Measurements from ENCODE around the gene SMYD2. TPM values are rescaled to one million over a fixed set of nuclear protein-coding genes. Genes with fewer than 3 reads are reported as not detected.

Gene SMYD2
- polyA plus RNA-seq (ENCODE audit: insufficient read length in 4 of 4) = 10 to 100 TPM; 42.5 to 45.5 (median 43.9) TPM

DNA sequence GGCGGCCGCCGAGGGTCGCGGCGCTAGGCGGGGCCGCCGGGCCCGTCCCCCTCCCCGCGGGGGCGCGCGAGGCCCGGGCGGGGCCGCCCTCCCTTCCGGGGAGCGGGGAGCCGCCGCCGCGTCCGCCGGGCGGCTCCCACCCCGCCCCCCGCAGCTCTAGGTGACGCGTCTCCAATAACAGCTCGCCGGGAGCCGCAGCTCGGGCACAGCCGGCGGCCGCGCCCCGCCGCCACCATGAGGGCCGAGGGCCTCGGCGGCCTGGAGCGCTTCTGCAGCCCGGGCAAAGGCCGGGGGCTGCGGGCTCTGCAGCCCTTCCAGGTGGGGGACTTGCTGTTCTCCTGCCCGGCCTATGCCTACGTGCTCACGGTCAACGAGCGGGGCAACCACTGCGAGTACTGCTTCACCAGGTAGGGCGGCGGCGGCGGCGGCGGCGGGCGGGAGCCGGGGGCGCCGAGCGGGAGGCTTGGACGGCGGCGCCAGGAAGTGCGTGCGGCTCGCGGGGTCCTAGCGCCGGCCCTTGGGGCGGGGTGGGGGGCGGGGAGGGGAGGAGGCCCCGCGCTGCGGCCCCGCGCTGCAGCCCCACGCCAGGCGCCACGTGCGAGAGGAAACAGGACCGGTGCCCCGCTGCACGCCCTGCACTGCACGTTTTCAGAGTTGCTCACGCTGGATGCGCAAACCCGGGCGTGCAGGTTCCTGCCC lies at the start of gene SMYD2:
Gene SMYD2, plus strand, starts transcription at position 139 of the 699 bp plus-strand sequence. Its CDS starts 96 bp downstream, at position 235.
- peak in 2 of 4 donors; percentile 28 to 66 for DNase-seq (ENCODE audit: low read depth in 4 of 4, low spot score in 3 of 4)

GRCh38 chr1:214233856-214234634 lies 46.9 kb upstream of the SMYD2 start:
- DNase-seq (ENCODE audit: low read depth in 4 of 4, low spot score in 3 of 4) = no peak

DNA sequence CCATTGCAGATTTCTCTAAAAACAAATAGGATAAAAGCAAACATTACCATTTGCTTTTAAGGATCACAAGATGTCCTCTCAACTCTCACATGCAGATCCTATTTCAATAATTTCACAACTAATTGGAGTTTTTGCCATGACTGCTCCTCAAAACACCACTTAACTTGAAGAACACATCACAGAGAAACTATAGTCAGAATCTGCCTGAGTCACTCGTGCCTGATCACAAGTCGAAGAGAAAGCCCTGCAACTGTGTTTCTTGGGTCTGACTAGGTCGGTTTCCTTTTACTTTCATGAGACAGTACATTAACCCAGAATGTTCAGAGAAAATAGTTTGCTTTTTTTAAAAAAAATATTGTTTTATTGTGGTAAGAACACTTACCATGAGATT lies 46.3 kb upstream of the SMYD2 start:
- DNase-seq (ENCODE audit: low read depth in 4 of 4, low spot score in 3 of 4) = no peak

DNA sequence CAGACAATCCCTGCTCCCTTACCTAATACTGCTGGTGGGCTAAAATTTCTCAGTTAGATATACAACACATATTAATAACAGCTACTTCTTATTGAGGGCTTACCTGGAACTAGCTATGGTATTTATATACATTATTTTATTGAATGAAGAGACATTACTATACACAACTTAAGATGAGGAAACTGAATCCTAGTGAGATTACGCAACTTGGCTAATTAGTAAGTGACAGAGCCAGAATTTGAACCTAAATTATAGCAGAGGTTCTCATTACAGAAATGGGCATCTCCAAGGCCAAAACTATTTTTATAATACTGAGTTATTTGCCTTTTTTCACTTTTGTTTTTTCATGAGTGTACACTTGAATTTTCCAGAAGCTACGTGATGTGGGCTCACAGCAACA lies 44.5 kb upstream of the SMYD2 start:
- no peak for DNase-seq (ENCODE audit: low read depth in 4 of 4, low spot score in 3 of 4)

- no peak for DNase-seq (ENCODE audit: low read depth in 4 of 4, low spot score in 3 of 4)
Measured at GRCh38 chr1:214241060-214241459, 39.9 kb upstream of the SMYD2 start.

DNA sequence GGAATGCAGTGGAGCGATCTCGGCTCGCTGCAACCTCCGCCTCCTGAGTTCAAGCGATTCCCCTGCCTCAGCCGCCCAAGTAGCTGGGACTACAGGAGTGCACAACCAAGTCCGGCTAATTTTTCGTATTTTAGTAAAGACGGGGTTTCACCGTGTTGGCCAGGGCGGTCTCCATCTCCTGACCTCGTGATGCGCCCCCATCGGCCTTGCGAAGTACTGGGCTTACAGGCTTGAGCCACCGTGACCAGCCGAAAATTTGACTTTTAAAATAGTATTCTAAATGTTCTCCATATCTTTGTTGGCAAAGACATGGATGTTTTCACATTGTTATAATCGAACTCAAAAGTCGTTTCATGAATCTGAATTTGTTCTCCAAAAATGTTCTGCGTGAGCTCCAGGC lies 36.7 kb upstream of the SMYD2 start:
- no peak for DNase-seq (ENCODE audit: low read depth in 4 of 4, low spot score in 3 of 4)

DNA sequence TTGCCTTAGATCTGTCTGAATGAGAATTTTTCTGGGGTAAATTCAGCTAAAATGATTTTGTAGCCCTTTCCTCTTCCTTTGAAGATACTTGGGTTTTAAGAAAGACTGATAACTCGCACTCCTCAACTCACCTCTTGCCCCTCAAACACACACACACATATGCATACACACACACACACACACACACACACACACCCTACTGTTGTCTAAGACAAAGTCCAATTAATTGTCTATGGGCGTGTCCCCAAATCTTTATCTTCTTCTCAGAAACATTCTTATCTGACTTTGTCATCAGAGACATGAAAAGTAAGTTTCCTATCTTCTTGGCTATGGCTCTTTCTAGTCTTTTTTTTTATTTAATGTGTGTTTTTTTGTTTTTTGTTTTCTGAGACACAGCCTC lies 36.1 kb upstream of the SMYD2 start:
- DNase-seq (ENCODE audit: low read depth in 4 of 4, low spot score in 3 of 4) = no peak

DNA sequence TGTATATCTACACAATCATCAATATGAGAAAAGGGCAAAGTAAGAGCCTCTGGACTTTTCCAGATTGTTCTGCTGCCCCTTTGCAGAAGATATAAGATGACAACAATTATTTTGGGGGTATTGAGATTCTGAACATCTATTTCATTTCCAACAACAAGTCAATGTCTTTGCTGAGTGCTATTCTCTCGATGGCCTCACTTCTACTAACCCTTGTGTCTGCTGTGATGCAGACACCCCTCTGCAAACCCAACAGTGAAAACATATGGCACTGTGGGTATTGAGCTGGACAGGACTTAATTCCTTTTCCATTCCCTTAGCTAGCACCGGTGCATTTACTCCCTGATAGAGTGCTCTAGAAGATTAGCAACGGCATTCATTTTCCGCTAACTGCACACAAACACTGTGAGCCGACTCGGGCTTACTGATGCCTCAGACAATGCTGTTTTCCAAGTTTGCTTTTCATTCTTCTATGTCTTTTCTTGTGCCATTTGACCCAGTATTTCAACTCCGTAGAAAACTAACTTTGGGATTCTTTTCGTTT lies 33.4 kb upstream of the SMYD2 start:
- no peak for DNase-seq (ENCODE audit: low read depth in 4 of 4, low spot score in 3 of 4)

GRCh38 chr1:214248311-214249085 lies 32.5 kb upstream of the SMYD2 start:
- DNase-seq (ENCODE audit: low read depth in 4 of 4, low spot score in 3 of 4) = no peak

GRCh38 chr1:214249651-214250050 lies 31.3 kb upstream of the SMYD2 start:
- DNase-seq (ENCODE audit: low read depth in 4 of 4, low spot score in 3 of 4) = no peak

- no peak for DNase-seq (ENCODE audit: low read depth in 4 of 4, low spot score in 3 of 4)
Measured at GRCh38 chr1:214251354-214251753, 29.6 kb upstream of the SMYD2 start.

DNA sequence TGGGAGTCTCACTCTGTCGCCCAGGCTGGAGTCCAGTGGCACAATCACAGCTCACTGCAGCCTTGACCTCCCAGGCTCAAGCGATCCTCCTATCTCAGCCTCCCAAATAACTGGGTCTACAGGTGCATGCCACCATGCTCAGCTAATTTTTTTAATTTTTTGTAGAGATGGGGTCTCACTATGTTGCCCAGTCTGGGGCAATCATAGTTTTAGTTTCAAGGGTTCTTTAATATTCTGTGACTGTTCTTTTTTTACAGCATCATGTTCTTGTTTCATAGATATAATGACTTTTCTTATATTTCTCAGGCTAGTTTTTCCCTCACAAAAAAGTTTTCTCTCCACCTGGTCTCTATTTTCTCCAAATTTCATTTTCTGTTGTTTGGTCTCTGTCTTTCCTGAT lies 25.4 kb upstream of the SMYD2 start:
- no peak for DNase-seq (ENCODE audit: low read depth in 4 of 4, low spot score in 3 of 4)

- no peak for DNase-seq (ENCODE audit: low read depth in 4 of 4, low spot score in 3 of 4)
Measured at GRCh38 chr1:214259353-214259977, 21.5 kb upstream of the SMYD2 start.

DNA sequence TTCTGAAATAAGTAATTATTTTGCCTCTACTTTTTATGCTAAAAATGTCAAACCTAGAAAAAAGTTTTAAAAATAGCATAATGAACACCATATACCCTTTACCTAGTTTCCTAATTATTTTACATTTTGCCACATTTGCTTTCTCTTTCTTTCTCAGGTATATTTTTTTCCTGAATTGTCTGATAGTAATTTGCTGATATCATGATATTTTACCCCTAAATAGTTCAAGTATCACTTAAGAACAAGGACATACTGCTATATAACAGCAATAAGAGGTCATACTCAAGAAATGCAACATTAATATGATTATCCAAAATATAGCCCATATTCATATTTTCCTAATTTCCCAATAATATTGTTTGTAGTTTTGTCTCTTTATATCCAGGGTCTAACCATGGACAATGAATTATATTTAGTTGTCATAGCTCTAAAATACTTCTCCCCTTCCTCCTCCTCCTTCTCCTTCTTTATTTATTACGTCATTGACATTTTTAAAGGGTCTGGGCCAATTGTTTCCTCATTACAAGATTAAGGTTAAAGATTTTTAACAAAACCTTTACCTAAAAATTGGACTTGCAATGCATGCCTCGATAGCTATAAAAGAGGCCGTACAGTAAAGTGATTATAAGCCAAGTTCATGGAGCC lies 20.3 kb upstream of the SMYD2 start:
- DNase-seq (ENCODE audit: low read depth in 4 of 4, low spot score in 3 of 4) = no peak

DNA sequence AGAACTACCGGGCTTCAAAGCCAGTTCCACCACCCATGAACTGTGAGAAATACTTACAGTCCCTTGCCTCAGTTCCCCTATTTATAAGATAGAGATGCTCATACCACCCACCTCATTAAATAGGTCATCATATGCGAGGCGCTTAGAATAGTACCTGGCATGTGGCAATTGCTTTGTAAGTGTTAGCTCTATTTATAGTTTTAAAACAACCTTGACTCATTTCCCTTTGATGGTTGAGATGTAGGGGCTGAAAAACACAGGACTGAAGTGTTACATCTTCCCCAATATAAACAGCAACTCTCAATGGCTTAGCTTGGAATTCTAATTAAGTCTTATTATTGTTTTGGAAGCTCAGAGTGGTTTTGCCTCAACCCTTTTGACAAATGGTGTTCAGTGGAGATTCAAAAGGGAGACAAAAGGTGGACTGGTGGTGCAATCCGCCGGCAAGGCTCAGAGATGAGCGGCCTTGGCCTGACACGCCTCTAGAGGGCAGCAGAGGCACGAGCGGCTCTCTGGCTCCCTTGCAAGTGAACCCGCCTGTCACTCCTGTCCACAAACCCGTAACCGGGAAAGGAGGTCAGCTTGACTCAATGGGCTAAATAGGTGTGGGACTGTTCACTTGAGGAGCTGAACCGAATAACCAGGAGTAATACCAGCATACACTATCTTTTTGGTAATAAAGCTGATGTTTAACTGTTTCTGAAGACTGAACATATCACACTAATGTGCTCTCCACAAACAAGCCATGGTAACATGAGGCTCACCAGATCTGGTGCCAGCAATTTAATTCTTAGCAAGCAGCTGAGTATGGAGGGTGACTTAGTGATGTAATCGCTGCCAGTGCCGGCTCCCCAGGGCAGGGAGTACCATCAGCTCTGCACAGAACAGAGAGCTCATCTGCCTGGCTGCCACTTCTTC lies 19.5 kb upstream of the SMYD2 start:
- DNase-seq (ENCODE audit: low read depth in 4 of 4, low spot score in 3 of 4) = peak; percentile 54 to 72 (median 57)

GRCh38 chr1:214264196-214264595 lies 16.8 kb upstream of the SMYD2 start:
- DNase-seq (ENCODE audit: low read depth in 4 of 4, low spot score in 3 of 4) = no peak

- DNase-seq (ENCODE audit: low read depth in 4 of 4, low spot score in 3 of 4) = no peak
Measured at GRCh38 chr1:214264976-214265375, 16.0 kb upstream of the SMYD2 start.

GRCh38 chr1:214270097-214270650 lies 10.8 kb upstream of the SMYD2 start:
- DNase-seq (ENCODE audit: low read depth in 4 of 4, low spot score in 3 of 4) = no peak

Measured in right renal pelvis (tissue), 4 donors.